Activated CD8-positive, alpha-beta memory T cell treated with anti-CD3 and anti-CD28 coated beads for 4 hours (primary cell): ENCODE measurements around the gene LCE2C.

Source experiments
- DNase-seq, 2 donors: peaks; one replicate each; pipeline ENCODE4 v3.0.0-alpha.2; 2020; ENCODE audit warnings: low read depth in 2 of 2

Gene LCE2C

DNA sequence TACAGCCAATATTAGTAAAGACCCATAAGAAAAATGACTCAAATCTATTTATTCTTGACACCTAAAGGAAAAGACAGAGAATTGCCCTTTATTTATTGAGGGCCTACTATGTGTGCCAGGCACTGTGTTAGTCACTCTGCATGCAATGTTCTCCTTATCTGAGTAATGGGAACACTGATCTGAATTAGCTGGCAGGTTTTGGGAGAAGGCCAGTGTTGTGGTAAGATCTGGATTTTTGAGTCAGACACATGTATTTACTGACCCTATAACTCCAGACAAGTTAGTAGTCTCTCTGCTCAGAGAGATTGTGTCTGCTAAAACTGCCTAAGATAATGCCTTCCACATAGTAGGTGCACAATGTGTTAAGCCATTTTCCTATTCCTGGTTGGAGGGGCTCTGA lies 50.2 kb downstream of the LCE2C start:
- no peak for DNase-seq
